SK-N-MC (cell line): ENCODE results near the gene TMEM8B.

Source experiments
- EZH2 ChIP-seq: fragments of 200-600 bp; sonication (generic); IDR thresholded peaks from one replicate; pipeline ENCODE4 v1.6.1; 2017; ENCODE audit warnings: antibody characterized with exemption
- POLR2AphosphoS5 ChIP-seq: IDR thresholded peaks from 2 replicates; pipeline ENCODE4 v1.6.1; 2012; ENCODE audit warnings: mild to moderate bottlenecking, low read depth, low read length, borderline replicate concordance

GRCh38 chr9:35810122-35810521 lies 18.9 kb upstream of the TMEM8B start:
- TF ChIP-seq POLR2AphosphoS5, result no peak
- no peak for TF ChIP-seq EZH2
